GM18870 (cell line): ENCODE data around the gene ZNF775.
"Not testable (repeated sequence)": the region's sequence is repeated elsewhere in the genome, so short reads cannot be mapped to it uniquely, and the experiment has no call there.

Experiments used
- ATAC-seq: cut with Tn5 transposase; IDR thresholded peaks from one replicate; pipeline ENCODE4 v1.9.1; 2021; ENCODE audit warnings: moderate library complexity; ENCODE audit not compliant: unreplicated experiment

The ZNF775 gene

GRCh38 chr7:150380463-150380862 lies 1.3 kb downstream of the ZNF775 start:
- no peak for ATAC-seq

GRCh38 chr7:150381096-150381495 lies 2.0 kb downstream of the ZNF775 start:
- no peak for ATAC-seq

- no peak for ATAC-seq
These were observed 2.6 kb downstream of the ZNF775 start for GRCh38 chr7:150381785-150382122.

DNA sequence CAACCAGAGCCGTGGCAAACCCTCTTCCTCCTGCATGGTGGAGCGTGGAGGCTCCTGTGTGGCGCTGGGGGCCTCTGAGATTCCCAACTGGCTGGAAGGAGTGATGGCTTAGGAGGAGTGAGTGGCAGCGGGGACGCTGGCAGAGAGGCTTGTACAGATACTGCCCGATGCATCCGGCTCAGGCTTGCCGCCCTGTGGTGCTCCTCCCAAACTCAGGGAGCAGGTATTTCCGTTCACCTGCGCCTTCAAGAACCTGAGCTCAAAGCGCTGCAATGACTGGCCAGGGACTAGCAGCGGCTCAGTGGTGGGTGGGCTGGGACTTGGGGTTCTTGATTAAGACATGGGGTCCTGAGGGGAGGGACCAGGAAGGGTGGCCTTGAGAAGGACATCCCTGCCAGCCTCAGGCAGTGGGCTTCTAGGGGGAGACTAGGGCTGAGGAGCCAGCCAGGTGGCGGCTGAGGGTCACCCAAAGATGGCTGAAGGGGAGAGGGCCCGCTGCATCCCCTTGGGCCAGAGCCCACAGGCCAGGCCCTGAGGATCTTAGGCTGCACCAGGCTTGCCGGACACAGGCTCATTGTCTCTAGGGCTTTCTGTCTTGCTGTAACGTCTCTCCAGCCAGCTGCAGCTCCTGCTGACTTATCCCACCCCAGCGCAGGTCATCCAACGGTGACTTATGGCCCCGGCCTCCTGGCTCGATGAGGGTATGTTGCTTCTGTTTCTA lies 3.2 kb downstream of the ZNF775 start:
- ATAC-seq = no peak

- no peak for ATAC-seq
These were observed 3.7 kb downstream of the ZNF775 start for GRCh38 chr7:150382844-150383225.

DNA sequence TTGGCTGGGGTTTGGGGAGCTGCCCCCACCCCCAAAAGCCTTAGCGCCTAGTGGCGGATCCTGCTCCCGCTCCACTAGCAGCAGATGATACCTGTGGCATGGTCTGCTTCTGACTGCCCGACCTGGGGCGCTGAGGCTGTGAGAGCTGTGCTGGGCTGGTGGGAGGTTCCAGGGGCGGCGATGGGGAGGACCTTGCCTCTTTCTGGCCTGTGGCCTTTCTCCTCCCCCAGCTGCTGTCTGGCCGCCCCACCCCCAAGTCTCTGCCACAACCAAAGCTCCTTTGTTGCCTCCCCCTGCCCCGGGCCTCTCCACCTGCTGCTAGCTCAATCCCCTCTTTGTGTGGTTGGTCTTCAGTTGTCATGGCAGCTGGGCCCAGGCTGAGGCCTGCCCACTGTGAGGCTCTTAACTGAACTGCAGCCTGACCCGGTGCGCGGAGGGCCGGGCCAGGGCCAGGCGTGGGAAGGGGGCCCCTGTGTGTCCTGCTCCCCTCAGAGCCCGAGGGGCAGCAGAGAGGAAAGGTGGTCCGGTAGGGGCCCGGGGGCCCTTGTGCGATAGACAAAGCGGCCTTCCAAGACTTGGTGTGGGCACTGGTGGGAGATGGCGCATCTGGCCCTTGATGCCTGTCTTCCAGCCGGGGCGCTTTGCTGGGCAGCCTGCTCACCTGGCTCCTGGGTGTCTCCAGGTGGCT lies 4.7 kb downstream of the ZNF775 start:
- no peak for ATAC-seq

- ATAC-seq = no peak
These were observed 5.5 kb downstream of the ZNF775 start for GRCh38 chr7:150384406-150385301.

GRCh38 chr7:150385302-150385723 lies 6.2 kb downstream of the ZNF775 start:
- no peak for ATAC-seq

GRCh38 chr7:150385884-150386283 lies 6.8 kb downstream of the ZNF775 start:
- not testable (repeated sequence) for ATAC-seq

DNA sequence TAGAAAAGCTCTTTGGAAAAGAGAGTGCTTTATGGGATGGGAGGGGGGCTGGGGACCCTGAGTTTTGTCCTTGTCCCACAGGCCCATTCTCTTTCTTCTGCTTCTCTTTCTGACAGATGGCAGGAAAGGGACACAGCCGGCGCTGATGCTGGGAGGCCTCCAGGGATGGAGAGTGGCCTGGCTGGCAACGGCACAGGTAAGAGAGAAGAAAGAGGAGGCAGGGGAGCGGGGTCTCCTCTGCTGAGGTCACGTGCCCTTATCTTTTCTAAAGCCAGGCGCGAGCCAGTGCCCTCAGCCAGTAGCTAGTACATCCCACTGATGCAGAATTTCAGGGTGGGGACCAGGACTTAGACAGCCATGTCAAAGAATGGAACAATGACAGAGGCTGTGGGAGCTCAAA lies 9.2 kb downstream of the ZNF775 start:
- ATAC-seq = no peak

GRCh38 chr7:150388709-150389531 lies 9.8 kb downstream of the ZNF775 start:
- no peak for ATAC-seq

GRCh38 chr7:150389532-150389816 lies 10.3 kb downstream of the ZNF775 start:
- ATAC-seq = no peak

- no peak for ATAC-seq
These were observed 11.1 kb downstream of the ZNF775 start for GRCh38 chr7:150390205-150390604.

DNA sequence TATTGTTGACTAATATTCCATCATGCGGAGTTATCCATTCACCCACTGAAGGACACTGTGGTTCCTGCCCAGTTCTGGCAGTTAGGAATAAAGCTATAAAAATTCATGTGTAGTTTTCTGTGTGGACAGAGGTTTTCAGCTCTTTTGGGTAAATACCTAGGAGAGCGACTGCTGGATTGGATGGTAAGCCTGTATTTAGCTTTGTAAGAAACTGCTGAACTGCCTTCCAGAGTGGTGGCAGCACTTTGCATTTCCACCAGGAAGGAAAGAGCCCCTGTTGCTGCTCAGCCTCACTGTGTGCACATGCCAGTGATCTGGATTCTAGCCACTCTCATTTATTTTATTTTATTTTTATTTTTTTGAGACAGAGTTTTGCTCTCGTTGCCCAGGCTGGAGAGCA lies 14.2 kb downstream of the ZNF775 start:
- ATAC-seq = no peak

- no peak for ATAC-seq
These were observed 17.3 kb downstream of the ZNF775 start for GRCh38 chr7:150396426-150396825.

DNA sequence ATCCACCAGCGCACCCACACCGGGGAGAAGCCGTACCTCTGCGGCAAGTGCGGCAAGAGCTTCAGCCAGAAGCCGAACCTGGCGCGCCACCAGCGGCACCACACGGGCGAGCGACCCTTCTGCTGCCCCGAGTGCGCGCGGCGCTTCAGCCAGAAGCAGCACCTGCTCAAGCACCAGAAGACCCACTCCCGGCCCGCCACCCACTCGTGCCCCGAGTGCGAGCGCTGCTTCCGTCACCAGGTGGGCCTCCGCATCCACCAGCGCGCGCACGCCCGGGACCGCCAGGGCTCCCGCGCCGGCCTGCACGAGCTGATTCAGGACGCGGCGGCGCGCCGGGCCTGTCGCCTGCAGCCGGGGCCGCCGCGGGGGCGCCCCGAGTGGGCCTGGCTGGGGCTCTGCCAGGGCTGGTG lies 17.7 kb downstream of the ZNF775 start:
- ATAC-seq = no peak

GRCh38 chr7:150397346-150398107 lies 18.4 kb downstream of the ZNF775 start:
- ATAC-seq = no peak

GRCh38 chr7:150398108-150398964 lies 19.2 kb downstream of the ZNF775 start:
- no peak for ATAC-seq

- no peak for ATAC-seq
These were observed 19.8 kb downstream of the ZNF775 start for GRCh38 chr7:150398965-150399320.
